HepG2 (cell line): ENCODE results near the gene NGEF. TPM values are rescaled to one million over a fixed set of nuclear protein-coding genes. Genes with fewer than 3 reads are reported as not detected.

Experiments used
- ASH2L ChIP-seq: fragments of 300-600, 200-600 bp; sonication (generic); IDR thresholded peaks from 2 replicates; pipeline ENCODE4 v1.7.0; 2017; ENCODE audit warnings: low read depth, mild to moderate bottlenecking, moderate library complexity, mixed read lengths, low read length; ENCODE audit not compliant: insufficient read length
- CENPX ChIP-seq: sonication (generic); formaldehyde crosslinking; IDR thresholded peaks from 2 replicates; pipeline ENCODE4 v1.9.0; 2021; ENCODE audit warnings: mild to moderate bottlenecking, missing genetic modification reagents, moderate library complexity
- NFIB ChIP-seq: sonication (generic); formaldehyde crosslinking; IDR thresholded peaks from 2 replicates; pipeline ENCODE4 v1.9.0; 2021; ENCODE audit warnings: missing genetic modification reagents, mild to moderate bottlenecking, borderline replicate concordance
- PLRG1 ChIP-seq: fragments of 450-650 bp; conservative IDR thresholded peaks from 2 replicates; pipeline ENCODE4 v1.6.1; 2016
- RAD21 ChIP-seq: fragments of 450-650 bp; formaldehyde crosslinking; IDR thresholded peaks from 2 replicates; pipeline ENCODE4 v1.5.0; 2020; ENCODE audit warnings: mild to moderate bottlenecking
- SMAD3 ChIP-seq: sonication (generic); formaldehyde crosslinking; IDR thresholded peaks from 2 replicates; pipeline ENCODE4 v1.4.0; 2020; ENCODE audit warnings: missing genetic modification reagents
- ZNF619 ChIP-seq: sonication (generic); formaldehyde crosslinking; IDR thresholded peaks from 2 replicates; pipeline ENCODE4 v1.4.0; 2020; ENCODE audit warnings: mild to moderate bottlenecking, missing genetic modification reagents
- polyA plus RNA-seq, 8 experiments: library from polyadenylated mRNA; depleted of rRNA in 3 of 8; stranded (reverse) in 7 of 8; unstranded in 1 of 8; fragments of >200 nt; fragmentation: Illumina TruSeq in 4 of 8; extraction: Trizol in 4 of 8; gene quantifications; 2 replicates each; pipeline versions ENCODE4 v1.2.1 to v1.2.3, GENCODE V29; 2011 to 2016; ENCODE audit warnings: low read depth in 4 of 8, missing spikeins in 1 of 8, mixed read lengths in 1 of 8; ENCODE audit not compliant: insufficient read depth in 1 of 8
- total RNA-seq, 5 experiments: library from RNA; depleted of rRNA; stranded (reverse); fragments of >200 nt; fragmentation: Illumina TruSeq; extraction: Trizol; gene quantifications; 2 replicates each; pipeline ENCODE4 v1.2.3, GENCODE V29; 2016; ENCODE audit warnings: low read depth in 1 of 5
- TF ChIP-seq, protein P1 (sequence below): fragments of 450-650 bp; IDR thresholded peaks from 2 replicates; pipeline ENCODE4 v1.6.1; 2016
- TF ChIP-seq, protein P2 (sequence below): sonication (generic); formaldehyde crosslinking; IDR thresholded peaks from 2 replicates; pipeline ENCODE4 v1.4.0; 2020; ENCODE audit warnings: missing genetic modification reagents

NGEF gene
- total and polyA plus RNA-seq, 2 of the 13 experiments (the other 11 are each of a cell fraction or from before 2014, with no cell fraction given): 14.4 to 36.9 TPM

DNA sequence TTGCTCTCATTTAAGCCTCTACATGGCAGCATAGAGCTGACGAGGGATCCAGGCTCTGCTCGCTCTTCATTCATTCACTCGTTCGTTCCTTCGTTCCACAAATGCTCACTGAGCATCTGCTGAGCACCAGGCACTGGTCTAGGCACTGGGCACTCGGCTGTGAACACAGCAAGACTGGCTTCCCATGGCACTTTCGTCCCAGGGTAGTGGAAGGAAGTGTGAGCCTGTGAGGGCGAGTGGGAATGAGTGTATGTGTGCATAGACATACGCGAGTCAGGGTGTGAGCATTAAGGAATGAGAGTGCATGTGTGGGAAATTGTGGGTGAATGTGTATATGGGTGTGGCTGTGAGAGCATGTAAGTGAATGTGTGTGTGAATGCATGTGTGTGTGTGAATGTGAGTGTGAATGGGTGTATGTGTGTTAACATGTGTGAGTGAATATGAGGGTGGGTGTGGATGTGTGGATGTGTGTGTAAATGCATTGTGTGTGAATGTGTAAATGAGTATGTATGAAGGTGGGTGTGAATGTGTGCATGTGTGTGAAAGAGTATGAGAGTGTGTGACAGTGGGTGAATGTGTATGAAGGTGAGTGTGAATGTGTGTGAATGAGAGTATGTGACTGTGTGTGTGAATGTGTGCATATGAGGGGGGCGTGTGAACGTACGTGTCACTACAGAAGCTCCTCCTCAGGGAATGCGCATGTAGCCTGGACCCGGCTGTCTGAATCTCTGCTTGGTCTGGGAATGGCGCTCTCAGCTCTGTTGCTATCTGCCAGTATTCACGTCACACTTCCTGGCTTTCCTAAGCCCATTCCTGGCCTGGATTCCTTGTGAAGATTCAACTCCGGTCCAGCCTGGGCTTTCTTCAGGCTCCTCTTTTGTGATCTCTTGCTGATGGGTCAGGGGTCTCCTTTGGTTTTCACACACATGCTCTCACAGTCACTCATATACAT, 114.2 kb downstream of the NGEF start (continued):
- TF ChIP-seq, protein P1, sequence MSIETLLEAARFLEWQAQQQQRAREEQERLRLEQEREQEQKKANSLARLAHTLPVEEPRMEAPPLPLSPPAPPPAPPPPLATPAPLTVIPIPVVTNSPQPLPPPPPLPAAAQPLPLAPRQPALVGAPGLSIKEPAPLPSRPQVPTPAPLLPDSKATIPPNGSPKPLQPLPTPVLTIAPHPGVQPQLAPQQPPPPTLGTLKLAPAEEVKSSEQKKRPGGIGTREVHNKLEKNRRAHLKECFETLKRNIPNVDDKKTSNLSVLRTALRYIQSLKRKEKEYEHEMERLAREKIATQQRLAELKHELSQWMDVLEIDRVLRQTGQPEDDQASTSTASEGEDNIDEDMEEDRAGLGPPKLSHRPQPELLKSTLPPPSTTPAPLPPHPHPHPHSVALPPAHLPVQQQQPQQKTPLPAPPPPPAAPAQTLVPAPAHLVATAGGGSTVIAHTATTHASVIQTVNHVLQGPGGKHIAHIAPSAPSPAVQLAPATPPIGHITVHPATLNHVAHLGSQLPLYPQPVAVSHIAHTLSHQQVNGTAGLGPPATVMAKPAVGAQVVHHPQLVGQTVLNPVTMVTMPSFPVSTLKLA: peak; percentile 18; the same call in 1 of the 2 replicates
- no peak for TF ChIP-seq CENPX
- no peak for TF ChIP-seq RAD21 (CRISPR knock-in tag)
- TF ChIP-seq PLRG1: 0 out of 2 replicates have a peak, but pooled peaks have one; percentile 9
- no peak for TF ChIP-seq ZNF619 (CRISPR knock-in tag)
- TF ChIP-seq ASH2L: no peak
- TF ChIP-seq SMAD3: no peak
- no peak for TF ChIP-seq NFIB (CRISPR knock-in tag)
- TF ChIP-seq, protein P2, sequence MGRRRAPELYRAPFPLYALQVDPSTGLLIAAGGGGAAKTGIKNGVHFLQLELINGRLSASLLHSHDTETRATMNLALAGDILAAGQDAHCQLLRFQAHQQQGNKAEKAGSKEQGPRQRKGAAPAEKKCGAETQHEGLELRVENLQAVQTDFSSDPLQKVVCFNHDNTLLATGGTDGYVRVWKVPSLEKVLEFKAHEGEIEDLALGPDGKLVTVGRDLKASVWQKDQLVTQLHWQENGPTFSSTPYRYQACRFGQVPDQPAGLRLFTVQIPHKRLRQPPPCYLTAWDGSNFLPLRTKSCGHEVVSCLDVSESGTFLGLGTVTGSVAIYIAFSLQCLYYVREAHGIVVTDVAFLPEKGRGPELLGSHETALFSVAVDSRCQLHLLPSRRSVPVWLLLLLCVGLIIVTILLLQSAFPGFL (CRISPR knock-in tag): no peak
